Erythroblast (primary cell): Measurements from ENCODE around the gene SLC44A1.

ENCODE experiments used
- DNase-seq, 2 experiments: peaks; one replicate each; lab custom pipeline; 2025; lab: John Stamatoyannopoulos, UW
- GATA1 ChIP-seq: IDR thresholded peaks from 2 replicates; pipeline ENCODE4 v1.6.1; 2011; ENCODE audit warnings: low read depth, mild to moderate bottlenecking, control low read depth, low read length, moderate library complexity
- POLR2A ChIP-seq: IDR thresholded peaks from 2 replicates; pipeline ENCODE4 v1.6.1; 2011; ENCODE audit warnings: mild to moderate bottlenecking, low read length

SLC44A1 gene

DNA sequence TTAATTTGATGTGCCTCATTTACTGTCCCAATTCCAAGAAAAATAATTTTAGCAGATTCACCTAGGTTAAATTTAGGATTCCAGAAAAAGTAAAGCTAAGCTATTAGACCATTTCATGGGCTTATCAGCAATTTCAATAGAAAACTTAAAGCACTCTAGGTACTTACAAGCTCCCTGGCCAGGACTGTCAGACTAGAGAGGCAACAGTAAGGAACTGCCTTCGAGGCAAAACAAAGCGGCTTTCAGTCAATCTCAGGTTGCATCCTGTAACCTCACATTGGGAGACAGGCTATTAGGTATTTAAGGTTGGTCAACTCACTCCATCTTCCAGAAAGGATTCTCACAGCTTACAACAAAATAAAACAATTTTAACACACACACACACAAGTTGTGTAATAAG lies 154.7 kb downstream of the SLC44A1 start:
- DNase-seq, result no peak
- TF ChIP-seq GATA1, result no peak
- TF ChIP-seq POLR2A, result no peak

DNA sequence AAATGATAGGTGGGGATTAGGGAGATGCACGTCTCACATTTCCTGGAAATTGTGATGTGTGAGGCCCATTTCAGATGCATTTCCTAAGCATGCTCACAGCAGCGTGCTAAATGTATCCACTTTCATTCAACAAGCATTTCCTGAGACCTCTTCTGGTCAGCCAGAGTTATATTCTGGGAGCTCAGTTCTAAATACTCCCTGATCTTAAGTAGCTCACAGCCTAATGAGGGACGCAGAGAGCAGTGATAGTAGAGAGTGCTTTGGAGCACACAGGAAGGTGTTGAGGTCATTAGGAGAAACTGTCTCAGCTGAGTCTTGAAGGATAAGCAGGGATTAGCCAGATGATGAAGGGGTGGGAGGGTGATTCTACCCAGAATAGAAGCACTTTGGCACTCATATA lies 157.2 kb downstream of the SLC44A1 start:
- DNase-seq, result peak; percentile 4 to 9
- no peak for TF ChIP-seq GATA1
- TF ChIP-seq POLR2A, result no peak

DNA sequence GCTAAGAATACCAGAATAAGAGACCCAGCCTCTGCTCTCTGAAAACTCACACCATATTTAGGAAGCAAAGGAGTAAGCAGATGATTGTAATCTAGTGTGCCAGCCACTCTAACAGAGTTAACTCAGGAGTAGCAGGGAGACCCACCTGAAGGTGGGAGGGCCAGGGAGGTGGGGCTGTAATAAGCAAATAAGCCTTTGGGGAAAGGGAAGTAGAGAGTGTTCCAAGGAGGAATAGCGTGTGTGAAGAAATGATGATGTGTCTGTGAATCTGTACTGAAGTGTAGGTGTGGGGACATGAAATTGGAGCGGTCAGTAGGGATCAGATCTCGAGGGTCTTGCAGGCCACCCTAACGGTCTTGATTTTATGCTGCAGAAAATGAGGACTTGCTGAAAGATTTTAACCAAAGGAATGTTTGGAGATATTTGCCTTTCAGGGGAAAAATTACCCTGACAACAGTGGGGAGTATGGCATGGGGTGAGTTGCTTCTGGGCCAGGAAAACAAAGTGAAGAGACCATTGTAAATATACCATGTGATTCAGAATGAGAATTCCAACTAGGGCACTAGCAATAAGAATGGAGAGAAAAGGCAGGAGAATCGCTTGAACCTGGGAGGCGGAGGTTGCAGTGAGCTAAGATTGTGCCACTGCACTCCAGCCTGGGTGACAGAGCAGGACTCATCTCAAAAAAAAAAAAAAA lies 159.2 kb downstream of the SLC44A1 start:
- DNase-seq, result no peak
- TF ChIP-seq POLR2A, result no peak
- TF ChIP-seq GATA1, result no peak

DNA sequence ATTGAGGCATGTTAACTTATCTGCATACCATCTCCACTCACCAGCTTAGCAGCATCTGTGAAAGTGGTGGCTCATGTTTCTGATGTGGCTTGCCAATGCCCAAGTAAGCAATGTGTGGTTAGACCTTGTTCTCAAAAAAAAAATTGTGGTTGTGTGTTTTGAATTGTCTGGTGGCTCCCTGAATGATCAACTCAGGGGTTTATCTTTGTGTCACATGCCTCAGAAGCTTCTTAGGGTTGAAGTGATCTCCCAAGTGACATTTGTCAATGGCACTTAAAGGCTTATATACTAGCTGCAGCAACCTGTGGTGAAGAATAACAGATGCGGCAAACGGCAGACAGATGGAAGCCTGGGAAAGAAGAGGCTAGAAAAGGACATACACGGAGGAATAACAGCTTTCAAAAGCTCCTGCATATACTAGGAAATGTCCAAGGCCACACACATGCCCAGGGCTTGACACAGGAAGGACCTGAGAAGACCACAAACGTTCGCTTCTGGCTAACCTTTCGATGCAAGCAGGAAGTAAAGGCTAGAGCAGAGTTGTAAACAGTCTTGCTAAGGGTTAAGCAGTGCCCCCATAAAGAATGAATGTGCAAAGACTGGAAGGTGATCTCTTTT lies 161.2 kb downstream of the SLC44A1 start:
- DNase-seq, result peak in 1 of 2 experiments; percentile 24

DNA sequence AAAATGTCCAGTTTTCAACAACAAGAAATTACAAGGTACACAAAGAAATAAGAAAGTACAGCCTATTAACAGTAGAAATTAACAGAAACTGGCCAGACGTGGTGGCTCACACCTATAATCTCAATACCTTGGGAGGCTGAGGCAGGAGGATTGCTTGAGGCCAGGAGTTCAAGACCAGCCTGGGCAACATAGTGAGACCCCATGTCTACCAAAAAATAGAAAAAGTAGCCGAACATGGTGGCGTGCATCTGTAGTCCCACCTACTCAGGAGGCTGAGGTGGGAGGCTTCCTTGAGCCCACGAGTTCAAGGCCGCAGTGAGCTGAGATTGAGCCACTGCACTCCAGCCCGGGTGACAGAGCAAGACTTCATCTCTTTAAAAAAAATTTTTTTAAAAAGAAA lies 161.9 kb downstream of the SLC44A1 start:
- TF ChIP-seq POLR2A (no peak), GATA1 (no peak)
- DNase-seq, result no peak

More for the DNA sequence above, 161.2 kb downstream of the SLC44A1 start:
- TF ChIP-seq GATA1, result no peak
- no peak for TF ChIP-seq POLR2A

DNA sequence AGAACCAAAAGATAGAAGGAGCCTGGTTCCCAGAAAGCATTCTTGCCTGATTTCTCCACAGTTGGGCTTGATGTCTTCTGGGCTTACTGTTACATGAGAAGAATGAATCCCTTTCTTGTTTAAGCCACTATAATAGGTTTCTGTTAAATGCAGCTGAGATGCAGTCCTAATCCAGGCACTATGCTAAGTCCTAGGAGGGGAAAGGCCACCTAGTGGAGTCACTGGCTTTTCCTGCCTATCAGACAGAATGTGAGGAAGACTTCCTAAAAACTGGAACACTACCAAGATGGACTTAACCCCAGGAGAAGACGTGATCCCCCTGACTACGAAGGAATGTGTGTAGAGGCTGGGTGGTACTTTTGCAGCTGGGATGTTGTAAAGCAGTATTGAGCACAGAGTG lies 169.1 kb downstream of the SLC44A1 start:
- TF ChIP-seq GATA1 (no peak), POLR2A (no peak)
- DNase-seq, result peak in 1 of 2 experiments; percentile 15

DNA sequence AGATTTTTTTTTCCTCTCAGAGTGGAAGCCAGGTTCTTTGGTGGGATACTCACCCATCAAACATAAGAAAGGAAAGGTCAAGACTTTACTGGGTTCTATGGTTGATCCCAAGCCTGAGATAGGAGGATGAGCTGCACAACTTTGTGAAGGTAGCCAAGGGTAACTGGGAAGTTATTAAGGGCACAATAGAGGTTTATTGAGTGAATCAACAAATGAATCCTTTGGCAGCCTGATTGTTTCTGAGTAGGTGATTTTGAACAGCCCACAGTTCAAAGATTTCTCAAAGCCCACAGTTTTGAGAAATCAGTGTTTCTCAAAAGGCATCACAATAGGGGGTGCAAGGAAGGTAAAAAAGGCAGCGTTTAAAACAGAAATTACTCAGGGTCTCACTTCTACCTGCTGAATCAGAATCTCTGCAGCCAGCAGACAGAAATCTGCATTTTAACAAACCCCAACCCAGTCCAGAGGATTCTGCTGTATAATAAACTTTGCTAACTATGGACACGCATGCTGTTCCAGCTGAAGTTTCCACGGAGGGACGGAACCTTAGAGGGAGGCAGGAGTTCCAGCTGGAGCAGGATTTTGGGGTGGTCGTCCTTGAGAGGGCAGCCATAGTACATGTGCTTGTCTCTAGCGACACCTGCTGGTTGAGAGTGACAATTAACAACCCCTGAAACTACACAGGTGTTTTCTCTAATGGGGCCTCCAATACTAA lies 170.7 kb downstream of the SLC44A1 start:
- TF ChIP-seq GATA1, result no peak
- TF ChIP-seq POLR2A, result no peak
- DNase-seq, result peak; percentile 63 to 86

DNA sequence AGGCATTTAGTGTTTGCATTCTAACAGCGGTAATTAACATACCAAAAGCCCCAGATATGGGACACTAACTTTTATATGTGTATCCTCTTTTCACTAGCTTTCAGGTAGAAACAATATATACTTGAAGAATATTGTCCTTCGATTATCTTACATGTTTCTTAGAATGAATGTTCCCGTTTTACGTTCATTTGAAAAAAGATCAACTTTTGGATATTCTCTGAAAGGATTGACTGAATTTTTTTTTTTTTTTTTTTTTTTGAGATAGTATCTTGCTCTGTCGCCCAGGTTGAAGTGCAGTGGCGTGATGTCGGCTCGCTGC lies 171.2 kb downstream of the SLC44A1 start:
- TF ChIP-seq POLR2A (no peak), GATA1 (no peak)
- DNase-seq, result no peak

DNA sequence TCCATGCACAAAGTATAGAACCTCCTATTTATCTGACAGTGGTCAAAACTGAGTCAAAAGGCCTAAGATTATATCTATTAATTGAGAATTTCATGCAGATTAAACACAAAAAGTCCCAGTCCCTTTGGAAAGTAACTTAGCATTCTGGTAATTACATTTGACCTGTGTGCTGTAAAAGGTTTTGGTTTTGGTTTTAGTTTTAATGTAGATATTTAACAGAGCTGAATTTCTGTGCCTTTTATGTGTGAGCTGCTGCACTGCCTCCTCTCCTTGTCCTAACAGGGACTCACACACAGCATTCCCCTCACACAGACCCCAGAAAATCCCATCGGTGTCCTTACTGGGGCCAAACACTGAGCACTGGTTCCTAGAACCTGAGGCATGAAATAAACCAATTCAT lies 172.4 kb downstream of the SLC44A1 start:
- DNase-seq, result no peak
- TF ChIP-seq GATA1 (no peak), POLR2A (no peak)

DNA sequence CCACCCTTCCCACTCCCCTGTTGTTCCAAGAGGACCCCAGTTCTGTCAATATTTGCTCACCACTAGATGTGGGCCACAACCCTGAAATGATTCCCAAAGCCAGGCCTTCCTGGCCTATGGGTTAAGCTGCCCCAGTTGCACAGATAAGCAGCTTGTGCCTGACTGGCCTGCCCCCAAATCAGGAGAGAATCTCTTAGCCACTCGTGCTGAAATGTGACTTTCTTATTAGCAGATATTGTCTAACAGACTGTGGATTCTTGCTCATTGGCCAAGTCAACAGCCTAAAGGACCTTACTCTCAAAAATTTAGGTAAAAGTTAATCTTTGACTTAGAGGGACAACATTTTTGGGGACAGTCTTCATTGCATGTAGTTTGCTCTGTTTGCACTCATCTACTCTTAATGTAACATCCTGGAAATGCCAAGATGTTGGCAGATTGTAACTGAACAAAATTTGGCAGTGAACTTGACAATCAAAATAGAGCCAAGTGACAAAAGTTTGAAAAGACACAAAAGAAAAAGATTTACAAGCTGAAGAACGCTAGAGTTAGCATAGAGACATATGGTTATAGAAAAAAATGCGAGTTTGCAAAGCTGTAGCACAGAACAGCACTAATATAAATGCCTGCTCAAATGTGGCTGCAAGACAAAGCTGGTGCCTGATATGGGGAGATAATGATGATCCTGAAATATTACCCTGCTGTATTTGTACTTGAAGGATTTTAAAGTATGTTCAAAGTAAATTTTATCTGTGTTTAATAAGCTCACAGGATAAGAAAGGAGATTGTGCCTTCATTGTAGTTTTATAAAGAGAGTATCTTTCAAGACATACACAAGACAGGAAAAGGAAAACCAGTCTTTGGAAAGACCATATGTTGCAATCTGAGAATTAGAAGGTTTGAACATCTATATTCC lies 174.4 kb downstream of the SLC44A1 start:
- TF ChIP-seq GATA1 (no peak), POLR2A (no peak)
- peak; percentile 6 to 31 for DNase-seq

DNA sequence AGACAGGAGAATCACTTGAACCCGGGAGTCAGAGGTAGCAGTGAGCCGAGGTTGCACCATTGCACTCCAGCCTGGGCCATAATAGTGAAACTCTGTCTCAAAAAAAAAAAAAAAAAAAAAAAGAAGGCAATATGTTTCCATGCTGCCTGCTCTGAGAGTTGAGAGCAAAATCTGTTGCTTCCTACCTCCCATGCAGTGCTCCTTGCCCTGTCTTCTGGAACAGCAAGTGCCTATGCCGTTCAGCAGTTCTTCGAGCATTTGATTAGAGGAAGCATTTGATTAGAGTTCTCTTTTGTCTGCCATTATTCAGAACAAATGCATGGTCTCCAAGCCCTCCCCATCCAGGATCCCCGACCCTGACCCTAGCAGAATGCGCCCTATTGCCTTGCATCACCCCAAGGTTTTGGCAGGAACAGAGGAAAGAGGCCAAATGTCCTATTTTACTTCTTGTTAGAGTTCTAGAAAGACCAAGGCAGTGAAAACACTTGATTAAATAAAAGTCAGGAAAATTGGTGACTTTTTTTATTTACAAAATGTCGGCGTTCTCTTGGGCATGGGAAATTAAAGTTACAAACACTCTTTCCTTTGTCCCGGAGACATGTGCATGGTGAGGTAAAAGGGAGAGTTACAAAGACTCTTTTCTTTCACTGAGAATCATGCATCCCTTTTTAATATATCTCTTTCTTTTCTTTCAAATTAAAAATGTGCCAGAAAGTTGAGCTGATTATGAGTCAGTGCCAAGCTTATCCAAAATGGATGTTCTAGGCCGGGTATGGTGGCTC lies 175.6 kb downstream of the SLC44A1 start:
- DNase-seq, result no peak

DNA sequence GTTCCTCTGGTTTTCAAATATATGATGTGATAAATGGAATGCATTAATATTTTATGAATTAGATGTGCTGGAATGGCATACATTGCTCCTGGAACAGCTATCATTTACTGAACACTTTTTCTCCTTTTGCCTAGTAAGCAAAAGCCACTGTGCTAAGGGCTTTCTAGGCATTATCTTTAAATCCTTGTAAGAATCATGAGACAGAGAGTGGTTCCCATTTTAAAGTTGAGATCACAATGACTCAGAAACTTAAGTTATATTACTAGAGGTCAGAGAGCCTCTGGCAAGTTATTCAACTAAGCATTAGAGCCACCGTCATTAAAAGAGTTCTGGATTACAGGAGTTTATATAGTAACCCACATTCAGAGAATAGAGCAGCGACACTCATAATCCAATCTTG lies 176.7 kb downstream of the SLC44A1 start:
- TF ChIP-seq POLR2A, result no peak
- TF ChIP-seq GATA1, result no peak
- no peak for DNase-seq

More for the DNA sequence above, 175.6 kb downstream of the SLC44A1 start:
- no peak for TF ChIP-seq POLR2A
- no peak for TF ChIP-seq GATA1

DNA sequence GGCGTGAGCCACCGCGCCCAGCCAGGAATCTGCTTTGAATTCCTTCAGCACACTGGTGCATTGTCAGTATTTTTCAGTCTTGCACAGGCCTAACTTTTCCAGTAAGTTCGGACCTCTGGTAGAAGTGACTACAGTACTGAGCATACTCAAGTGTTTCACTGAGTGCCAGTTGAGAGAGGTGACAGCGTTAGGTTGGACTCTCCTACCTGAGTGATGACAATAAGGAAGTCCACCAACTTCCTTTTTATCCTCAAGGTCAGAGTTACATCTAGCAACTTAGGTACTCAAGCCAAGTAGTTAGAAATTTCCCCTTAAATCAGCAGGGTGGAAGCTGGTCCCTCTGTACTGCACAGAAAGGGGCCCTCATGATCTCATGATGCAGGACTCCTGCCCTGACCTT lies 177.4 kb downstream of the SLC44A1 start:
- no peak for TF ChIP-seq GATA1
- no peak for TF ChIP-seq POLR2A
- DNase-seq, result no peak
